Measurements from ENCODE around the gene LRP1B.

LRP1B gene

GRCh38 chr2:141947396-141948114 is 183.3 kb downstream of the LRP1B start:
- no peak for DNase-seq

GRCh38 chr2:141946016-141946415 is 184.8 kb downstream of the LRP1B start:
- DNase-seq: no peak

GRCh38 chr2:141943918-141944317 is 186.9 kb downstream of the LRP1B start:
- DNase-seq: no peak

GRCh38 chr2:141942006-141942789 is 188.6 kb downstream of the LRP1B start:
- DNase-seq: no peak

GRCh38 chr2:141941210-141941714 is 189.6 kb downstream of the LRP1B start:
- no peak for DNase-seq

- DNase-seq: no peak
Observed at GRCh38 chr2:141940709-141941108, 190.1 kb downstream of the LRP1B start.

GRCh38 chr2:141933226-141933625 is 197.6 kb downstream of the LRP1B start:
- DNase-seq: no peak

- DNase-seq: no peak
Observed at GRCh38 chr2:141932261-141932660, 198.6 kb downstream of the LRP1B start.

- no peak for DNase-seq
Observed at GRCh38 chr2:141931797-141932196, 199.0 kb downstream of the LRP1B start.

- DNase-seq: no peak
Observed at GRCh38 chr2:141930803-141931202, 200.0 kb downstream of the LRP1B start.

GRCh38 chr2:141929331-141930252 is 201.2 kb downstream of the LRP1B start:
- DNase-seq: no peak

- no peak for DNase-seq
Observed at GRCh38 chr2:141928476-141928875, 202.3 kb downstream of the LRP1B start.

GRCh38 chr2:141927536-141927935 is 203.3 kb downstream of the LRP1B start:
- DNase-seq: no peak

GRCh38 chr2:141925511-141925910 is 205.3 kb downstream of the LRP1B start:
- no peak for DNase-seq

- no peak for DNase-seq
Observed at GRCh38 chr2:141923657-141924056, 207.2 kb downstream of the LRP1B start.

- no peak for DNase-seq
Observed at GRCh38 chr2:141911485-141912066, 219.2 kb downstream of the LRP1B start.

GRCh38 chr2:141906678-141907077 is 224.1 kb downstream of the LRP1B start:
- no peak for DNase-seq

GRCh38 chr2:141900826-141901225 is 230.0 kb downstream of the LRP1B start:
- DNase-seq: no peak

GRCh38 chr2:141899740-141900139 is 231.1 kb downstream of the LRP1B start:
- DNase-seq: no peak

- DNase-seq: no peak
Observed at GRCh38 chr2:141889788-141890187, 241.0 kb downstream of the LRP1B start.

GRCh38 chr2:141888987-141889555 is 241.7 kb downstream of the LRP1B start:
- DNase-seq: no peak

- no peak for DNase-seq
Observed at GRCh38 chr2:141887363-141887762, 243.5 kb downstream of the LRP1B start.

Data from central memory CD4-positive, alpha-beta T cell (primary cell).